ENCODE measurements around the gene VPS51. TPM values are rescaled to one million over a fixed set of nuclear protein-coding genes. Genes with fewer than 3 reads are reported as not detected.
"Not testable (repeated sequence)": the region's sequence is repeated elsewhere in the genome, so short reads cannot be mapped to it uniquely, and the experiment has no call there.

Gene VPS51
- total RNA-seq, 6 experiments from 2014 or later = 41.5 to 170 (median 50.2) TPM

DNA sequence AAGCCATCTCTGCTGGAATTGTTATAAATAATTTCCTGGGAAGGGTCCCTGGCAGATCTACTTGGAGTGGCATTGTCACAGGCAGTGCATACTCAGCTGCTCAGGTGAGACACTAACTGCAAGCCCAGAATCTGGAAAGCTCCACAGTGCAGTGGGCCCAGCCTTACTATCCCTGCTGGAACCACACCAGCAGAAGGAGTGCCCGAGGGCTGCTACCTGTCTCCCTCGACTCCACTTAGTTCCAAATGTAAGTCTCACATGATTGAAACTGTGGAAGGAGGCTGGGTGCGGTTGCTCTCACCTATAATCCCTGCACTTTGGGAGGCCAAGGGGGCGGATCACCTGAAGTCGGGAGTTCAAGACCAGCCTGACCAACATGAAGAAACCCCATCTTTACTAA, 52.6 kb downstream of the VPS51 start:
- intact Hi-C loops (cut with DNase I) = no loop called here

DNA sequence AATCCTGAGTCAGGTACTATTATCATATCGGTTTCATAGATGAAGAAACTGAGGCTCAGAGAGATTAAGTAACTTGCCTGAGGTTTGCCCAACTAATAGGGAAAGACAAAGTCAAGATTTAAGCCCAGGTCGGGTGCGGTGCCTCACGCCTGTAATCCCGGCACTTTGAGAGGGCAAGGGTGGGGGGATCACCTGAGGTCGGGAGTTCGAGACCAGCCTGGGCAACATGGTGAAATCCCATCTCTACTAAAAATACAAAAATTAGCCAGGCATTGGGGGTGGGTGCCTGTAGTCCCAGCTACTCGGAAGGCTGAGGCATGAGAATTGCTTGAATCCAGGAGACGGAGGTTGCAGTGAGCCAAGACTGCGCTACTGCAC, 54.1 kb downstream of the VPS51 start:
- Histone ChIP-seq H3K27ac (peak overlapping the region; percentile 66 to 75 (median 73)), H3K4me1 (peaks cover 0 to 37% (median 22%) of the 10 kb centered on the region in 4 donors)
- intact Hi-C loops (cut with DNase I); H3K4me3 ChIP-seq; H3K27me3 ChIP-seq; ATAC-seq; H3K36me3 ChIP-seq; H3K9me3 ChIP-seq: not testable (repeated sequence)
- 81% methylated on average over 9 of the region's 10 CpGs for WGBS (ENCODE audit: insufficient coverage, low coverage, low lambda C conversion rate, missing lambda C conversion rate)
- peak in 1 of 3 donors; percentile 14 for DNase-seq

More for the DNA sequence above, 52.6 kb downstream of the VPS51 start:
- H3K9me3 ChIP-seq = no peaks in the 10 kb centered on the region
- H3K36me3 ChIP-seq = no peaks in the 10 kb centered on the region
- TF ChIP-seq POLR2A (IDR thresholded peaks at IDR 0.05) = no peak
- TF ChIP-seq, protein P1, sequence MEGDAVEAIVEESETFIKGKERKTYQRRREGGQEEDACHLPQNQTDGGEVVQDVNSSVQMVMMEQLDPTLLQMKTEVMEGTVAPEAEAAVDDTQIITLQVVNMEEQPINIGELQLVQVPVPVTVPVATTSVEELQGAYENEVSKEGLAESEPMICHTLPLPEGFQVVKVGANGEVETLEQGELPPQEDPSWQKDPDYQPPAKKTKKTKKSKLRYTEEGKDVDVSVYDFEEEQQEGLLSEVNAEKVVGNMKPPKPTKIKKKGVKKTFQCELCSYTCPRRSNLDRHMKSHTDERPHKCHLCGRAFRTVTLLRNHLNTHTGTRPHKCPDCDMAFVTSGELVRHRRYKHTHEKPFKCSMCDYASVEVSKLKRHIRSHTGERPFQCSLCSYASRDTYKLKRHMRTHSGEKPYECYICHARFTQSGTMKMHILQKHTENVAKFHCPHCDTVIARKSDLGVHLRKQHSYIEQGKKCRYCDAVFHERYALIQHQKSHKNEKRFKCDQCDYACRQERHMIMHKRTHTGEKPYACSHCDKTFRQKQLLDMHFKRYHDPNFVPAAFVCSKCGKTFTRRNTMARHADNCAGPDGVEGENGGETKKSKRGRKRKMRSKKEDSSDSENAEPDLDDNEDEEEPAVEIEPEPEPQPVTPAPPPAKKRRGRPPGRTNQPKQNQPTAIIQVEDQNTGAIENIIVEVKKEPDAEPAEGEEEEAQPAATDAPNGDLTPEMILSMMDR (IDR thresholded peaks at IDR 0.05) = no peak
- no CpG with 5 or more reads among the region's 5 CpGs for WGBS (ENCODE audit: insufficient coverage, low coverage, low lambda C conversion rate, missing lambda C conversion rate)
- no peaks in the 10 kb centered on the region for H3K27me3 ChIP-seq
- H3K4me3 ChIP-seq = no peak overlapping the region
- peaks cover 0 to 43% (median 25%) of the 10 kb centered on the region in 4 donors for H3K4me1 ChIP-seq
- H3K27ac ChIP-seq = no peak overlapping the region
- DNase-seq (no peak), ATAC-seq (no peak)

DNA sequence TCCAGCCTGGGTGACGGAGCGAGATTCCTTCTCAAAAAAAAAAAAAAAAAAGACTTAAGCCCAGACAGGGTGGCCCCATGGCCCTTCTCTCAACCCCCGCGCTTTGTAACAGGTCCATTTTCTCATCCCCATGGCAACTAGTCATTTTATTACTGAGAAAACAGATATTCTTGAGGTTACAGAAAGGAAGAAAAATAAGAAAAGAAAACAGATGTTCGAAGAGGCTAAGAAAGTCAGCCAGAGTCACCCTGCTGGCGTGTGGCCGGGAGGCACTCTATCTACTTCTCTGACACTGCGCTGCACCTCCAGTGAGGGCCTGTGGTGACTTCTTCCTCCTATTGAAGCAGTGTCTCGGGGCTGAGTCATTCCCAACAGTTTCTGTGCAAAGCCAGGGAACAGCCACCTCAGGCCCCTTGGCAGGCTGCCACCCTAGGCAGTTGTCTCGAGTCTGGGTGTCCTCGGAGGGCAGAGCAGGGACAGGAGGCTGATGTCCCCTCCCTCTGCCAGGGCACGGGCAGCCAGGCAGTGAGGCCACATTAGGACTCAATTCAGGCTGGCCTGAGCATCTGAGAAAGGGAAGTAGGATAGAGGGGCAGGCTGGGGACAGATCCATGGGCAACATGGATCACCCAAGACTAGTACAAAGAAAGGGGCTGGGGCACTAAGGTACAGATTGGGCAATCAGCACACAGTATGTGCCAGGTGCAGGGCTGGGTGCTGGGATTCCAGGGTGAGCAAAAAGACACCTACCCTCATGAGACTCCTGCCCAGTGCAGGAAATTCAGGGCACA, 54.7 kb downstream of the VPS51 start:
- Histone ChIP-seq H3K4me1 (peaks cover 0 to 32% (median 20%) of the 10 kb centered on the region in 4 donors), H3K36me3 (no peaks in the 10 kb centered on the region), H3K9me3 (no peaks in the 10 kb centered on the region), H3K4me3 (peak overlapping the region in 1 of 3 donors; percentile 9), H3K27me3 (no peaks in the 10 kb centered on the region), H3K27ac (peak overlapping the region; percentile 66 to 75 (median 73))
- 25% methylated on average over 7 of the region's 12 CpGs for WGBS (ENCODE audit: insufficient coverage, low coverage, low lambda C conversion rate, missing lambda C conversion rate)
- intact Hi-C loops (cut with DNase I) = no loop called here
- peak; percentile 90 to 92 (median 92) for DNase-seq
- ATAC-seq = peak; percentile 83 to 87 (median 86)
- TF ChIP-seq POLR2A (IDR thresholded peaks at IDR 0.05) = no peak
- TF ChIP-seq, protein P1 (IDR thresholded peaks at IDR 0.05) = no peak

DNA sequence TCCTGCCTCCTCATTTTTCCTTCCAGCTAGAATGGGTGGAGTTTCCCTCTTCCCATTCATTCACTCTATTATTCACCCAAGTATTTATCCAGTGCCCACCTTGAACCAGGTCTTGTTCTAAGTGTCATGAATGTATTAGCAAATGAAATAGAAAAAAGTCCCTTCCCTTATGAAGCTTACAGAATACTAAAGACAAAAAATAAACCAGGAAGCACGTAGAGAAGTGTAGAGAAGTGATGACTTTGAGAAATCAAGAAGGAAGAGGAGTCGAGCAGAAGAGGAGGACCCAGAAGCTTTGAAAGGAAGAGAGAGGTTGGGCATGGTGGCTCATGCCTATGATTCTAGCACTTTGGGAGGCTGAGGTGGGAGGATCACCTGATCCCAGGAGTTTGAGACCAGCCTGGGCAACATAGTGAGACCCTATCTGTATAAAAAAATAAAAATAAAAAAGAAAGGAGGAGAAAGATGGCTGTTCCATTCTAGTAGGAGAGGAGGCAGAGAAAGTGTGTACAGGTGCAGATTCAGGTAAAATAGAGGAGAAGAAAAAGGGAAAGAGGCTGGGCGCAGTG, 55.4 kb downstream of the VPS51 start:
- 69% methylated on average over 3 of the region's 3 CpGs for WGBS (ENCODE audit: insufficient coverage, low coverage, low lambda C conversion rate, missing lambda C conversion rate)
- Histone ChIP-seq H3K9me3 (no peaks in the 10 kb centered on the region), H3K27ac (peak overlapping the region; percentile 66 to 75 (median 73)), H3K4me3 (no peak overlapping the region), H3K36me3 (no peaks in the 10 kb centered on the region), H3K4me1 (peaks cover 0 to 26% (median 17%) of the 10 kb centered on the region in 4 donors), H3K27me3 (no peaks in the 10 kb centered on the region)
- DNase-seq (no peak), ATAC-seq (peak in 1 of 4 donors; percentile 6)
- TF ChIP-seq, protein P1 (IDR thresholded peaks at IDR 0.05) = no peak
- TF ChIP-seq POLR2A (IDR thresholded peaks at IDR 0.05) = no peak
- intact Hi-C loops (cut with DNase I) = no loop called here

DNA sequence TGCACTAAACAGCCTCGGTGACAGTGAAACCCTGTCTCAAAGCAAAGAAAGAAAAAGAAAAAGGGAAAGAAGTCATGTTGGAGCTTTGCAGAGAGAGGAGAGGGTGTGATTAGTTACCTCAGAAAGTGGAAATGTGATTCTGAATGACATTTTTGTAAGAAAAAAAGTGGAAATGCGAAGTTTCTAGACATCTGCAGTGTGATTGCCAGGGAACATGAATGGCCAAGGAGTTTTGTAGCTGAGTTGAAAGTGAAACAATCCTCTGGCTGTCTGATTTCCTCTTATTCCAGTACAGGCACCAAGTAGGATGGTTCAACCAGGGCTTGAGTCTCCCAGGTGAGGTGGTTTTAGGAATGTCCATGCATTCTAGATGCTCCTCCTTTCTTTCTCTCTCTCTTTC, 56.1 kb downstream of the VPS51 start:
- intact Hi-C loops (cut with DNase I) = no loop called here
- TF ChIP-seq, protein P1 (IDR thresholded peaks at IDR 0.05) = no peak
- TF ChIP-seq POLR2A (IDR thresholded peaks at IDR 0.05) = no peak
- ATAC-seq = peak in 2 of 4 donors; percentile 24 to 30

More for the DNA sequence above, 56.1 kb downstream of the VPS51 start:
- no peaks in the 10 kb centered on the region for H3K27me3 ChIP-seq
- no peak overlapping the region for H3K27ac ChIP-seq
- H3K4me3 ChIP-seq = no peak overlapping the region
- H3K9me3 ChIP-seq = no peaks in the 10 kb centered on the region
- no peak for DNase-seq
- H3K4me1 ChIP-seq = peaks cover 0 to 20% (median 15%) of the 10 kb centered on the region in 4 donors
- H3K36me3 ChIP-seq = no peaks in the 10 kb centered on the region
- 61% methylated on average over 2 of the region's 2 CpGs for WGBS (ENCODE audit: insufficient coverage, low coverage, low lambda C conversion rate, missing lambda C conversion rate)
